Skeletal muscle cell (primary cell): ENCODE data around the gene C3orf52.

Experiments
- DNase-seq: peaks from one replicate; pipeline ENCODE4 v3.0.0-alpha.2; 2010; ENCODE audit warnings: low read depth
- H3K4me3 ChIP-seq: 2 replicates; pipeline ENCODE4 v1.5.1; 2011; ENCODE audit warnings: low read depth, mild to moderate bottlenecking, control low read depth, low read length, moderate library complexity

Gene C3orf52

GRCh38 chr3:112115806-112116383 is 29.7 kb downstream of the C3orf52 start:
- DNase-seq: no peak
- H3K4me3 ChIP-seq: no peak overlapping the region

- H3K4me3 ChIP-seq: no peak overlapping the region
Measured at GRCh38 chr3:112116748-112117186, 30.6 kb downstream of the C3orf52 start.

GRCh38 chr3:112117415-112117814 is 31.2 kb downstream of the C3orf52 start:
- H3K4me3 ChIP-seq: no peak overlapping the region
- DNase-seq: no peak

More at GRCh38 chr3:112116748-112117186, 30.6 kb downstream of the C3orf52 start:
- no peak for DNase-seq

- H3K4me3 ChIP-seq: no peak overlapping the region
- no peak for DNase-seq
Measured at GRCh38 chr3:112117841-112118571, 31.8 kb downstream of the C3orf52 start.

- H3K4me3 ChIP-seq: no peak overlapping the region
- DNase-seq: no peak
Measured at GRCh38 chr3:112119962-112120836, 34.0 kb downstream of the C3orf52 start.

- DNase-seq: no peak
- H3K4me3 ChIP-seq: no peak overlapping the region
Measured at GRCh38 chr3:112121577-112122547, 35.7 kb downstream of the C3orf52 start.

GRCh38 chr3:112122870-112123269 is 36.7 kb downstream of the C3orf52 start:
- DNase-seq: no peak
- H3K4me3 ChIP-seq: no peak overlapping the region

- no peak for DNase-seq
- H3K4me3 ChIP-seq: no peak overlapping the region
Measured at GRCh38 chr3:112123548-112123947, 37.4 kb downstream of the C3orf52 start.

GRCh38 chr3:112124907-112125607 is 38.9 kb downstream of the C3orf52 start:
- DNase-seq: no peak
- no peak overlapping the region for H3K4me3 ChIP-seq

- DNase-seq: no peak
- H3K4me3 ChIP-seq: no peak overlapping the region
Measured at GRCh38 chr3:112126511-112126911, 40.3 kb downstream of the C3orf52 start.

GRCh38 chr3:112127522-112128494 is 41.6 kb downstream of the C3orf52 start:
- no peak for DNase-seq
- H3K4me3 ChIP-seq: no peak overlapping the region

- no peak for DNase-seq
- H3K4me3 ChIP-seq: no peak overlapping the region
Measured at GRCh38 chr3:112128843-112129727, 42.9 kb downstream of the C3orf52 start.

- no peak for DNase-seq
Measured at GRCh38 chr3:112129925-112130637, 43.9 kb downstream of the C3orf52 start.

GRCh38 chr3:112130638-112130993 is 44.4 kb downstream of the C3orf52 start:
- DNase-seq: no peak
- no peak overlapping the region for H3K4me3 ChIP-seq

More at GRCh38 chr3:112129925-112130637, 43.9 kb downstream of the C3orf52 start:
- no peak overlapping the region for H3K4me3 ChIP-seq

GRCh38 chr3:112131111-112131510 is 44.9 kb downstream of the C3orf52 start:
- H3K4me3 ChIP-seq: no peak overlapping the region
- no peak for DNase-seq

- no peak overlapping the region for H3K4me3 ChIP-seq
- no peak for DNase-seq
Measured at GRCh38 chr3:112132088-112132487, 45.9 kb downstream of the C3orf52 start.
